Measurements from ENCODE around the gene SCUBE2. TPM values are rescaled to one million over a fixed set of nuclear protein-coding genes. Genes with fewer than 3 reads are reported as not detected.

The SCUBE2 gene
- polyA plus RNA-seq, 5 donors: 30.7 to 52.9 (median 43.1) TPM

- peak; percentile 89 to 94 for DNase-seq
Observed at GRCh38 chr11:9047964-9048523, 43.4 kb downstream of the SCUBE2 start.

- peak in 1 of 2 donors; percentile 61 for DNase-seq
Observed at GRCh38 chr11:9046481-9046880, 44.9 kb downstream of the SCUBE2 start.

- no peak for DNase-seq
Observed at GRCh38 chr11:9042488-9042887, 48.9 kb downstream of the SCUBE2 start.

GRCh38 chr11:9041747-9042146 is 49.7 kb downstream of the SCUBE2 start:
- DNase-seq: no peak

GRCh38 chr11:9040410-9040809 is 51.0 kb downstream of the SCUBE2 start:
- no peak for DNase-seq

- no peak for DNase-seq
Observed at GRCh38 chr11:9039863-9040262, 51.5 kb downstream of the SCUBE2 start.

- no peak for DNase-seq
Observed at GRCh38 chr11:9039198-9039597, 52.2 kb downstream of the SCUBE2 start.

- no peak for DNase-seq
Observed at GRCh38 chr11:9038541-9038940, 52.9 kb downstream of the SCUBE2 start.

GRCh38 chr11:9037963-9038362 is 53.4 kb downstream of the SCUBE2 start:
- no peak for DNase-seq

GRCh38 chr11:9037046-9037780 is 54.2 kb downstream of the SCUBE2 start:
- no peak for DNase-seq

- no peak for DNase-seq
Observed at GRCh38 chr11:9030601-9031000, 60.8 kb downstream of the SCUBE2 start.

- DNase-seq: no peak
Observed at GRCh38 chr11:9029422-9029821, 62.0 kb downstream of the SCUBE2 start.

GRCh38 chr11:9028581-9028980 is 62.8 kb downstream of the SCUBE2 start:
- no peak for DNase-seq

- DNase-seq: peak in 1 of 2 donors; percentile 66
Observed at GRCh38 chr11:9025101-9025850, 66.1 kb downstream of the SCUBE2 start.

- peak in 1 of 2 donors; percentile 47 for DNase-seq
Observed at GRCh38 chr11:9022961-9023680, 68.3 kb downstream of the SCUBE2 start.

GRCh38 chr11:9020916-9021315 is 70.5 kb downstream of the SCUBE2 start:
- no peak for DNase-seq

GRCh38 chr11:9019861-9020260 is 71.5 kb downstream of the SCUBE2 start:
- DNase-seq: no peak

- no peak for DNase-seq
Observed at GRCh38 chr11:9017773-9018172, 73.6 kb downstream of the SCUBE2 start.

- no peak for DNase-seq
Observed at GRCh38 chr11:9016916-9017642, 74.3 kb downstream of the SCUBE2 start.

- DNase-seq: peak in 1 of 2 donors; percentile 65
Observed at GRCh38 chr11:9015677-9016076, 75.7 kb downstream of the SCUBE2 start.

GRCh38 chr11:9014826-9015225 is 76.6 kb downstream of the SCUBE2 start:
- DNase-seq: no peak

GRCh38 chr11:9013373-9013772 is 78.0 kb downstream of the SCUBE2 start:
- DNase-seq: no peak
